ENCODE results near the gene PTPRD.

GRCh38 chr9:8940650-8941049 is 1672.2 kb downstream of the PTPRD start:
- TF ChIP-seq RAD21 (IDR thresholded peaks at IDR 0.05; ENCODE audit: low read depth) (no peak), POLR2A (IDR thresholded peaks at IDR 0.05; ENCODE audit: borderline replicate concordance, extremely low read depth, insufficient read depth, insufficient read length) (no peak), SP1 (IDR thresholded peaks at IDR 0.05; ENCODE audit: low read depth) (no peak), CEBPB (IDR thresholded peaks at IDR 0.05; ENCODE audit: low read depth) (no peak), ZNF274 (IDR thresholded peaks at IDR 0.05; ENCODE audit: low read depth, low read length) (no peak), POLR2AphosphoS5 (IDR thresholded peaks at IDR 0.05; ENCODE audit: low read depth, low read length) (no peak), EZH2 (IDR thresholded peaks at IDR 0.05) (no peak), EZH2phosphoT487 (IDR thresholded peaks at IDR 0.05; ENCODE audit: borderline replicate concordance) (no peak), EGR1 (IDR thresholded peaks at IDR 0.05; ENCODE audit: low read depth) (no peak)
- TF ChIP-seq, protein P1, sequence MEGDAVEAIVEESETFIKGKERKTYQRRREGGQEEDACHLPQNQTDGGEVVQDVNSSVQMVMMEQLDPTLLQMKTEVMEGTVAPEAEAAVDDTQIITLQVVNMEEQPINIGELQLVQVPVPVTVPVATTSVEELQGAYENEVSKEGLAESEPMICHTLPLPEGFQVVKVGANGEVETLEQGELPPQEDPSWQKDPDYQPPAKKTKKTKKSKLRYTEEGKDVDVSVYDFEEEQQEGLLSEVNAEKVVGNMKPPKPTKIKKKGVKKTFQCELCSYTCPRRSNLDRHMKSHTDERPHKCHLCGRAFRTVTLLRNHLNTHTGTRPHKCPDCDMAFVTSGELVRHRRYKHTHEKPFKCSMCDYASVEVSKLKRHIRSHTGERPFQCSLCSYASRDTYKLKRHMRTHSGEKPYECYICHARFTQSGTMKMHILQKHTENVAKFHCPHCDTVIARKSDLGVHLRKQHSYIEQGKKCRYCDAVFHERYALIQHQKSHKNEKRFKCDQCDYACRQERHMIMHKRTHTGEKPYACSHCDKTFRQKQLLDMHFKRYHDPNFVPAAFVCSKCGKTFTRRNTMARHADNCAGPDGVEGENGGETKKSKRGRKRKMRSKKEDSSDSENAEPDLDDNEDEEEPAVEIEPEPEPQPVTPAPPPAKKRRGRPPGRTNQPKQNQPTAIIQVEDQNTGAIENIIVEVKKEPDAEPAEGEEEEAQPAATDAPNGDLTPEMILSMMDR (IDR thresholded peaks at IDR 0.05 in 2 of 3, conservative IDR thresholded peaks at IDR 0.05 in 1 of 3; ENCODE audit: borderline replicate concordance in 1 of 3, insufficient read depth in 1 of 3, low read depth in 2 of 3, low read length in 2 of 3) = no peak
- TF ChIP-seq, protein P2, sequence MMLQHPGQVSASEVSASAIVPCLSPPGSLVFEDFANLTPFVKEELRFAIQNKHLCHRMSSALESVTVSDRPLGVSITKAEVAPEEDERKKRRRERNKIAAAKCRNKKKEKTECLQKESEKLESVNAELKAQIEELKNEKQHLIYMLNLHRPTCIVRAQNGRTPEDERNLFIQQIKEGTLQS (IDR thresholded peaks at IDR 0.05) = no peak
- TF ChIP-seq, protein P3, sequence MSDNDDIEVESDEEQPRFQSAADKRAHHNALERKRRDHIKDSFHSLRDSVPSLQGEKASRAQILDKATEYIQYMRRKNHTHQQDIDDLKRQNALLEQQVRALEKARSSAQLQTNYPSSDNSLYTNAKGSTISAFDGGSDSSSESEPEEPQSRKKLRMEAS (IDR thresholded peaks at IDR 0.05) = no peak
- TF ChIP-seq, protein P4, sequence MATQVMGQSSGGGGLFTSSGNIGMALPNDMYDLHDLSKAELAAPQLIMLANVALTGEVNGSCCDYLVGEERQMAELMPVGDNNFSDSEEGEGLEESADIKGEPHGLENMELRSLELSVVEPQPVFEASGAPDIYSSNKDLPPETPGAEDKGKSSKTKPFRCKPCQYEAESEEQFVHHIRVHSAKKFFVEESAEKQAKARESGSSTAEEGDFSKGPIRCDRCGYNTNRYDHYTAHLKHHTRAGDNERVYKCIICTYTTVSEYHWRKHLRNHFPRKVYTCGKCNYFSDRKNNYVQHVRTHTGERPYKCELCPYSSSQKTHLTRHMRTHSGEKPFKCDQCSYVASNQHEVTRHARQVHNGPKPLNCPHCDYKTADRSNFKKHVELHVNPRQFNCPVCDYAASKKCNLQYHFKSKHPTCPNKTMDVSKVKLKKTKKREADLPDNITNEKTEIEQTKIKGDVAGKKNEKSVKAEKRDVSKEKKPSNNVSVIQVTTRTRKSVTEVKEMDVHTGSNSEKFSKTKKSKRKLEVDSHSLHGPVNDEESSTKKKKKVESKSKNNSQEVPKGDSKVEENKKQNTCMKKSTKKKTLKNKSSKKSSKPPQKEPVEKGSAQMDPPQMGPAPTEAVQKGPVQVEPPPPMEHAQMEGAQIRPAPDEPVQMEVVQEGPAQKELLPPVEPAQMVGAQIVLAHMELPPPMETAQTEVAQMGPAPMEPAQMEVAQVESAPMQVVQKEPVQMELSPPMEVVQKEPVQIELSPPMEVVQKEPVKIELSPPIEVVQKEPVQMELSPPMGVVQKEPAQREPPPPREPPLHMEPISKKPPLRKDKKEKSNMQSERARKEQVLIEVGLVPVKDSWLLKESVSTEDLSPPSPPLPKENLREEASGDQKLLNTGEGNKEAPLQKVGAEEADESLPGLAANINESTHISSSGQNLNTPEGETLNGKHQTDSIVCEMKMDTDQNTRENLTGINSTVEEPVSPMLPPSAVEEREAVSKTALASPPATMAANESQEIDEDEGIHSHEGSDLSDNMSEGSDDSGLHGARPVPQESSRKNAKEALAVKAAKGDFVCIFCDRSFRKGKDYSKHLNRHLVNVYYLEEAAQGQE (IDR thresholded peaks at IDR 0.05; ENCODE audit: low read depth) = no peak
